SK-N-SH treated with all-trans-retinoic acid at 6 μM for 48 hours (cell line): ENCODE measurements around the gene SLC25A47.

Source experiments
- ATAC-seq: fragments of 200-7000 bp; cut with Tn5 transposase; 3 replicates; pipeline ENCODE4 v1.9.1; 2020; ENCODE audit warnings: mild to moderate bottlenecking, moderate library complexity
- ARNTL ChIP-seq: fragments of 450-650 bp; formaldehyde crosslinking; IDR thresholded peaks from 2 replicates; pipeline ENCODE4 v1.5.0; 2020; ENCODE audit warnings: low read depth, mild to moderate bottlenecking, moderate library complexity, borderline replicate concordance
- BACH2 ChIP-seq: fragments of 250-450 bp; sonication (Bioruptor Pico); IDR thresholded peaks from 2 replicates; pipeline ENCODE4 v1.9.0; 2021; ENCODE audit warnings: mild to moderate bottlenecking, borderline replicate concordance
- CSDC2 ChIP-seq: fragments of 250-450 bp; sonication (Bioruptor Pico); IDR thresholded peaks from 2 replicates; pipeline ENCODE4 v1.5.0; 2020; ENCODE audit warnings: mild to moderate bottlenecking, moderate library complexity
- ESRRG ChIP-seq: fragments of 250-450 bp; sonication (Bioruptor Pico); IDR thresholded peaks from 2 replicates; pipeline ENCODE4 v1.6.1; 2021; ENCODE audit warnings: mild to moderate bottlenecking
- ISL1 ChIP-seq: fragments of 250-450 bp; sonication (Bioruptor Pico); IDR thresholded peaks from 2 replicates; pipeline ENCODE4 v2.1.2; 2022; ENCODE audit warnings: mild to moderate bottlenecking, moderate library complexity
- OSR1 ChIP-seq: fragments of 250-450 bp; sonication (Bioruptor Pico); IDR thresholded peaks from 2 replicates; pipeline ENCODE4 v1.8.0; 2022; ENCODE audit warnings: moderate library complexity, mild to moderate bottlenecking, inconsistent platforms
- PATZ1 ChIP-seq: fragments of 250-450 bp; sonication (Bioruptor Pico); IDR thresholded peaks from 2 replicates; pipeline ENCODE4 v1.8.0; 2020; ENCODE audit warnings: mild to moderate bottlenecking, moderate library complexity, borderline replicate concordance
- PPARA ChIP-seq: fragments of 250-450 bp; sonication (Bioruptor Pico); IDR thresholded peaks from 2 replicates; pipeline ENCODE4 v1.5.0; 2020; ENCODE audit warnings: mild to moderate bottlenecking, borderline replicate concordance
- RARB ChIP-seq: fragments of 250-450 bp; sonication (Bioruptor Pico); IDR thresholded peaks from 2 replicates; pipeline ENCODE4 v1.8.0; 2021; ENCODE audit warnings: mild to moderate bottlenecking, moderate library complexity
- TCF4 ChIP-seq: fragments of 250-450 bp; sonication (Bioruptor Pico); IDR thresholded peaks from 2 replicates; pipeline ENCODE4 v1.8.0; 2021; ENCODE audit warnings: mild to moderate bottlenecking, moderate library complexity, borderline replicate concordance
- TOX ChIP-seq: fragments of 250-450 bp; sonication (Bioruptor Pico); IDR thresholded peaks from 2 replicates; pipeline ENCODE4 v1.8.0; 2021; ENCODE audit warnings: mild to moderate bottlenecking, moderate library complexity, borderline replicate concordance
- ZC3H10 ChIP-seq: fragments of 250-450 bp; sonication (Bioruptor Pico); IDR thresholded peaks from 2 replicates; pipeline ENCODE4 v1.5.1; 2021; ENCODE audit warnings: mild to moderate bottlenecking, moderate library complexity
- ZFP30 ChIP-seq: fragments of 450-650 bp; formaldehyde crosslinking; IDR thresholded peaks from 2 replicates; pipeline ENCODE4 v1.5.0; 2022; ENCODE audit warnings: mild to moderate bottlenecking, moderate library complexity
- ZNF565 ChIP-seq: fragments of 450-650 bp; formaldehyde crosslinking; conservative IDR thresholded peaks from 2 replicates; pipeline ENCODE4 v1.5.0; 2020; ENCODE audit warnings: low read depth, mild to moderate bottlenecking, moderate library complexity
- ZNF70 ChIP-seq: fragments of 450-650 bp; formaldehyde crosslinking; IDR thresholded peaks from 2 replicates; pipeline ENCODE4 v1.5.0; 2020; ENCODE audit warnings: mild to moderate bottlenecking, moderate library complexity
- ZNF8 ChIP-seq: fragments of 450-650 bp; formaldehyde crosslinking; IDR thresholded peaks from 2 replicates; pipeline ENCODE4 v1.5.0; 2020; ENCODE audit warnings: mild to moderate bottlenecking, moderate library complexity
- TF ChIP-seq, protein P1 (sequence below): fragments of 250-450 bp; sonication (Bioruptor Pico); IDR thresholded peaks from 2 replicates; pipeline ENCODE4 v1.5.1; 2020; ENCODE audit warnings: low read depth, mild to moderate bottlenecking, moderate library complexity
- TF ChIP-seq, protein P2 (sequence below): fragments of 250-450 bp; sonication (Bioruptor Pico); IDR thresholded peaks from 2 replicates; pipeline ENCODE4 v1.5.1; 2021; ENCODE audit warnings: mild to moderate bottlenecking, moderate library complexity
- TF ChIP-seq, protein P3 (sequence below): fragments of 250-450 bp; sonication (Bioruptor Pico); IDR thresholded peaks from 2 replicates; pipeline ENCODE4 v1.8.0; 2021; ENCODE audit warnings: low read depth, mild to moderate bottlenecking, moderate library complexity, borderline replicate concordance

SLC25A47 gene

DNA sequence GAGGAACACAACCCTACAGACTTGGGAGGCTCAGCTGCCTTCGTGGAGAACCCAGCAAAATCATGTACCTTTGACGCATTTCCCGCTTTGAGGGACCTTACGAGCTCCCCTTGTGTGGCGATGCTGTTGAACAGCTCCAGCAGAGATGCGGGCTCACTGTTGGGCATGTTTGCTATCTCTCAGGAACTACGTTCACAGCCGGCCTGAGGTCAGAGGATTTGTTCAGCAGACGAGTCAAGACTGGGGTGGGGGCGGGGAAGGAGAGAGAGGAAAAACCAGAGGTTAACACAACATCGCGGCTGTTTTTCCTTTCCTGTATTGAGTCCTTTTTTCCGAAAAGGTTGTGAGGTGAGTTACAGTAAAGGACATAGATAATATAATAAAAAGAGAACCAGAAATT is 45.9 kb downstream of the SLC25A47 start:
- TF ChIP-seq, protein P1, sequence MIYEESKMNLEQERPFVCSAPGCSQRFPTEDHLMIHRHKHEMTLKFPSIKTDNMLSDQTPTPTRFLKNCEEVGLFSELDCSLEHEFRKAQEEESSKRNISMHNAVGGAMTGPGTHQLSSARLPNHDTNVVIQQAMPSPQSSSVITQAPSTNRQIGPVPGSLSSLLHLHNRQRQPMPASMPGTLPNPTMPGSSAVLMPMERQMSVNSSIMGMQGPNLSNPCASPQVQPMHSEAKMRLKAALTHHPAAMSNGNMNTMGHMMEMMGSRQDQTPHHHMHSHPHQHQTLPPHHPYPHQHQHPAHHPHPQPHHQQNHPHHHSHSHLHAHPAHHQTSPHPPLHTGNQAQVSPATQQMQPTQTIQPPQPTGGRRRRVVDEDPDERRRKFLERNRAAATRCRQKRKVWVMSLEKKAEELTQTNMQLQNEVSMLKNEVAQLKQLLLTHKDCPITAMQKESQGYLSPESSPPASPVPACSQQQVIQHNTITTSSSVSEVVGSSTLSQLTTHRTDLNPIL (CRISPR knock-in tag): no peak
- TF ChIP-seq ARNTL (CRISPR knock-in tag) (no peak), OSR1 (no peak), PATZ1 (CRISPR knock-in tag) (no peak), ZNF565 (no peak), CSDC2 (CRISPR knock-in tag) (no peak), TCF4 (no peak), RARB (CRISPR knock-in tag) (no peak), ZNF70 (CRISPR knock-in tag) (no peak), ZC3H10 (CRISPR knock-in tag) (no peak), ESRRG (CRISPR knock-in tag) (no peak), ISL1 (no peak), BACH2 (no peak), ZNF8 (CRISPR knock-in tag) (no peak), TOX (CRISPR knock-in tag) (no peak)
- TF ChIP-seq, protein P2, sequence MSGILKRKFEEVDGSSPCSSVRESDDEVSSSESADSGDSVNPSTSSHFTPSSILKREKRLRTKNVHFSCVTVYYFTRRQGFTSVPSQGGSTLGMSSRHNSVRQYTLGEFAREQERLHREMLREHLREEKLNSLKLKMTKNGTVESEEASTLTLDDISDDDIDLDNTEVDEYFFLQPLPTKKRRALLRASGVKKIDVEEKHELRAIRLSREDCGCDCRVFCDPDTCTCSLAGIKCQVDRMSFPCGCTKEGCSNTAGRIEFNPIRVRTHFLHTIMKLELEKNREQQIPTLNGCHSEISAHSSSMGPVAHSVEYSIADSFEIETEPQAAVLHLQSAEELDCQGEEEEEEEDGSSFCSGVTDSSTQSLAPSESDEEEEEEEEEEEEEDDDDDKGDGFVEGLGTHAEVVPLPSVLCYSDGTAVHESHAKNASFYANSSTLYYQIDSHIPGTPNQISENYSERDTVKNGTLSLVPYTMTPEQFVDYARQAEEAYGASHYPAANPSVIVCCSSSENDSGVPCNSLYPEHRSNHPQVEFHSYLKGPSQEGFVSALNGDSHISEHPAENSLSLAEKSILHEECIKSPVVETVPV (CRISPR knock-in tag): no peak
- TF ChIP-seq, protein P3, sequence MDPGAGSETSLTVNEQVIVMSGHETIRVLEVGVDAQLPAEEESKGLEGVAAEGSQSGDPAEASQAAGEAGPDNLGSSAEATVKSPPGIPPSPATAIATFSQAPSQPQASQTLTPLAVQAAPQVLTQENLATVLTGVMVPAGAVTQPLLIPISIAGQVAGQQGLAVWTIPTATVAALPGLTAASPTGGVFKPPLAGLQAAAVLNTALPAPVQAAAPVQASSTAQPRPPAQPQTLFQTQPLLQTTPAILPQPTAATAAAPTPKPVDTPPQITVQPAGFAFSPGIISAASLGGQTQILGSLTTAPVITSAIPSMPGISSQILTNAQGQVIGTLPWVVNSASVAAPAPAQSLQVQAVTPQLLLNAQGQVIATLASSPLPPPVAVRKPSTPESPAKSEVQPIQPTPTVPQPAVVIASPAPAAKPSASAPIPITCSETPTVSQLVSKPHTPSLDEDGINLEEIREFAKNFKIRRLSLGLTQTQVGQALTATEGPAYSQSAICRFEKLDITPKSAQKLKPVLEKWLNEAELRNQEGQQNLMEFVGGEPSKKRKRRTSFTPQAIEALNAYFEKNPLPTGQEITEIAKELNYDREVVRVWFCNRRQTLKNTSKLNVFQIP (CRISPR knock-in tag): no peak
- TF ChIP-seq, all 23 proteins: peak for 0
- ATAC-seq: no peak

DNA sequence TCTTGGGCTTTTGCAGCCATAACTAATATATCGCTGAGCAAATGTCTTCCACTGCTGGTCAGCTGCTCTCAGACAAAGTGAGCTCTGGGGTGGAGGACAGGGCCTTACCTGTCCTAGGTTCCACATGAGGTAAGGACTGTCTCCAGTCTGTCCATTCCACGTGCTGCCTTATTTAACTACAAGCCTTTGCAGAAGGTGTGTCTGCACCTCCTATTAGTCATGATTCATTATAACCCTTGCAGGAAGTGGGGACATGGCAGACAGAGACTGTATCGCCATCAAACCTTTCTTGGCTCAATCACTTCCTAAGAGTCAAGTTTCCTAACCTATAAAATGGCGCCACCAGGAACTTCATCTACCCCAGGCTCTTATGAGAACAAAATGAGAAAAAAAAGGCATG is 46.9 kb downstream of the SLC25A47 start:
- no peak for ATAC-seq
- TF ChIP-seq, protein P2 (CRISPR knock-in tag): no peak
- no peak for TF ChIP-seq ZNF70 (CRISPR knock-in tag)
- no peak for TF ChIP-seq TOX (CRISPR knock-in tag)
- no peak for TF ChIP-seq RARB (CRISPR knock-in tag)

DNA sequence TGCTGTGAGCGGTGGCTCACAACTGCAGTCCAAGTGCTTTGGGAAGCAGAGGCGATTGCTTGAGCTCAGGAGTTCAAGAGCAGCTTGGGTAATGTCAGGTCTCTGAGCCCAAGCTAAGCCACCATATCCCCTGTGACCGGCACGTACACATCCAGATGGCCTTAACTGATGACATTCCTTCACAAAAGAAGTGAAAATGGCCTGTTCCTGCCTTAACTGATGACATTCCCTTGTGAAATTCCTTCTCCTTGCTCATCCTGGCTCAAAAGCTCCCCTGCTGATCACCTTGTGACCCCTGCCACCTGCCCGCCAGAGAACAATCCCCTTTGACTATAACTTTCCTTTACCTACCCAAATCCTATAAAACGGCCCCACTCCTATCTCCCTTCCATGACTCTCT is 48.6 kb downstream of the SLC25A47 start:
- TF ChIP-seq BACH2 (no peak), RARB (CRISPR knock-in tag) (no peak), PPARA (CRISPR knock-in tag) (no peak), ZNF70 (CRISPR knock-in tag) (no peak), TCF4 (no peak)
- TF ChIP-seq, protein P3 (CRISPR knock-in tag): no peak

DNA sequence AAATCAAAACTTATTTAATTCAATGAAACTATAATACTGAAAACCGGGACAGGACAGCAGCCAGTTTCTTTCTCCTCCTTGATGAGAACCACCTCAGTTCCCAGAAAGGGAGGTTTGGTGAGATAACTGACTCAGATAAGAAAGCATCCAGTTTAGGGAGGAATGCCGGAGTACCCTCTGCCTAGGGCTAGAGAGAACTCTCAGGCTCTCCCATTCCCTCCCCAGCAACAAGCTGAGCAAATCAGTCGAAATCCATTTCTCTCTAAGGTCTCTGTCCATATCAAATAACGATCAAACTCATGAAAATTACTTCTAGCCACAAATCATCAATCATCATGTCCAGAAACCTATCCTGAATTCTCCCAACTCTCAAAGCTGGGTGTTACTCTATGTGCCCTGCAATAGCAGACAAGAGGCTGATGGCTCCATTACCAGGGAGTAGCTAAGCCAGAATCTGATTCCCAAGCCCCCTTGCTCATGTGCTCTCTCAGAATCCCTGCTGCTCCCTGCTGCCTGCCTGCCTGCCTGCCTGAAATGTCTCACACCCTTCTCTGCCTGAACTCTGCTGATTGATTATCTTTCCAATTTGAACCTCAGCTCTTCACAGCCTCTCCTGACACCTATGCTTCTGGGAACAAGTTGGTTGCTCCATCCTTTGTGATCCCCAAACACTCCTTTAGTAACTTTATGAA is 49.4 kb downstream of the SLC25A47 start:
- ATAC-seq: no peak
- TF ChIP-seq BACH2 (no peak), ZNF565 (no peak), ZNF70 (CRISPR knock-in tag) (no peak), ZFP30 (no peak), TCF4 (no peak)

More for the DNA sequence above, 48.6 kb downstream of the SLC25A47 start:
- ATAC-seq: no peak
